GM12801 (cell line): ENCODE data around the gene PGM2.

Source experiments
- TF ChIP-seq, protein P1 (sequence below): IDR thresholded peaks from one replicate; pipeline ENCODE4 v1.5.1; 2011; ENCODE audit warnings: control low read depth; ENCODE audit not compliant: insufficient read length; ENCODE audit errors: extremely low read depth

The PGM2 gene

DNA sequence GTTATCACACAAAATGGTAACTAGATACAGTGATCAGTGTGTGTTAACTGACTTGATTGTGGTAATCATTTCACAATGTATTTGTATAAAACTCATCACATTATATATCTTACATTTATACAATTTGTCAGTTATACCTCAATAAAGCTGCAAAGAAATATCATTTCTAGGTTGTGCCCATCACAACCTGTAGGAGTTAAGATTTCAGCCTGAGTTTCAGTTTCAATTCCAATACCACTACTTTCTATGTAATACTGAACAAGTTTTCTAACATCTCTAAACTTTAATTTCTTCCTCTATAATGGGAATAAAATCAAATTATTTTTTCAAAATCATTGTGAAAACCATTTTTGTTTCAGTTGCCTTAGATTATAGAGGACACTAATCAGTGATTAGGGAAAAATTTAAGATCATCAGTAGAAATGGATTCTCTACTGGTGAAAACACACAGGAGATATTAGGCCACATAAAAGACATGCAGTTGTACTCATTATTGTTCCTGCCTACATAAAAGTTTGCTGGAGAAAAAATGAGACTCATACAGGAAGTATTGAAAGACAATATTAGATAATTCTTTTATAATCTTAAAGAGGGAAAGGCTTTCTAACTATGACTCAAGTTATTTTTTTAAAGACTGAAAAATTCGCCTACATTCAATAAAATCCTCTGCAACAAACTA, 46.0 kb downstream of the PGM2 start:
- TF ChIP-seq, protein P1, sequence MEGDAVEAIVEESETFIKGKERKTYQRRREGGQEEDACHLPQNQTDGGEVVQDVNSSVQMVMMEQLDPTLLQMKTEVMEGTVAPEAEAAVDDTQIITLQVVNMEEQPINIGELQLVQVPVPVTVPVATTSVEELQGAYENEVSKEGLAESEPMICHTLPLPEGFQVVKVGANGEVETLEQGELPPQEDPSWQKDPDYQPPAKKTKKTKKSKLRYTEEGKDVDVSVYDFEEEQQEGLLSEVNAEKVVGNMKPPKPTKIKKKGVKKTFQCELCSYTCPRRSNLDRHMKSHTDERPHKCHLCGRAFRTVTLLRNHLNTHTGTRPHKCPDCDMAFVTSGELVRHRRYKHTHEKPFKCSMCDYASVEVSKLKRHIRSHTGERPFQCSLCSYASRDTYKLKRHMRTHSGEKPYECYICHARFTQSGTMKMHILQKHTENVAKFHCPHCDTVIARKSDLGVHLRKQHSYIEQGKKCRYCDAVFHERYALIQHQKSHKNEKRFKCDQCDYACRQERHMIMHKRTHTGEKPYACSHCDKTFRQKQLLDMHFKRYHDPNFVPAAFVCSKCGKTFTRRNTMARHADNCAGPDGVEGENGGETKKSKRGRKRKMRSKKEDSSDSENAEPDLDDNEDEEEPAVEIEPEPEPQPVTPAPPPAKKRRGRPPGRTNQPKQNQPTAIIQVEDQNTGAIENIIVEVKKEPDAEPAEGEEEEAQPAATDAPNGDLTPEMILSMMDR, result no peak

DNA sequence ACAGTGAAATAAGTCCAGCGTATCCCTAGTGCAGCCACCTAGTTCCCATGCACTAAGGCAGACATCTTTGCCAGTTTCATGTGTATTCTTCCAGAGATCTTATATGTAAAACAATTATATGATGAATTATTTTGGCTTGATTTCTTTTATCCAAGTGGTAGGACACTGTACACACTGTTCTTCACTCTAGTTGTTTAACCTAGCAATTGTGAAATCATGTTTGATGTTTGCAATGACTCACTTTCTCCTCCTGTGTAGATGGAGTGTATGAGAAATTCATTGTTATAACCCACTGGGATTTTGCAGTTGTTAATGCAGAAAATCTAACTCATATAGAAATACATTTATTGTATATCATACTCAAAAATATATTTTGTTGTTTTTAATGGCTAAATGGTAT, 46.9 kb downstream of the PGM2 start:
- TF ChIP-seq, protein P1, result no peak

DNA sequence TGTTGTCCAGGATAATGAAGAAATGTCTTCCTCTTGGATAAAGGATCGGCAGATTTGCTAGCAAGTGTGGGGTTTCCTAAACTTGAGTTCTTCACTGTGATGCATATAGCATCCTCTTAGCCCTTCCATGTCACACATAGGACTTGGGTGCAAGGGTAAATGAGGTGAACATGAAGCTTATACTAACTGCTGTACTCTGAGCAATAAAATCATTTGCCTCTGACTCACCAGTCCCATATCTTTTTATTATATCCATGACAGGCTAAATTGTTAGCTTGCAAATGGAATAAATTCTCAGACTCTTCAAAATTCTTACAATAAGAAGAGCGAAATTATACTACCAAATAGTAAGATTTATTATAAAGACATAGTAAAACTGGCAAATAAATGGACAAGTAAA, 49.7 kb downstream of the PGM2 start:
- TF ChIP-seq, protein P1, result no peak

DNA sequence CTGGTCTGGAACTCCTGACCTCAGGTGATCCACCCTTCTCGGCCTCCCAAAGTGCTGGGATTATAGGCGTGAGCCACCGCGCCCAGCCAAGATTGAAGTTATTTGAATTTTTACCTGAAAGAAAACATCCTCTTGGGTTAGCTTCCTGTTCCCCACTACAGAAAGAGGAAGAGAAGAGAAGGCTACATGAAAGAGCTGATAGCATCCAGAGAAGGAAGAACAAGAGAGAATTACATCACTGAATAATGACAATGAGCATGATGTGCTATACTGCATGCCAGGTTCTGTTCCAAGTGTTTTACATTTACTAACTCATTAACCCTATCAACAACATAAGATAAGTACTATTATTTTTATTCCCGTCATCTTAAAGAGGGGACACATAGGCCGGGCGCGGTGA, 52.9 kb downstream of the PGM2 start:
- TF ChIP-seq, protein P1, result no peak

DNA sequence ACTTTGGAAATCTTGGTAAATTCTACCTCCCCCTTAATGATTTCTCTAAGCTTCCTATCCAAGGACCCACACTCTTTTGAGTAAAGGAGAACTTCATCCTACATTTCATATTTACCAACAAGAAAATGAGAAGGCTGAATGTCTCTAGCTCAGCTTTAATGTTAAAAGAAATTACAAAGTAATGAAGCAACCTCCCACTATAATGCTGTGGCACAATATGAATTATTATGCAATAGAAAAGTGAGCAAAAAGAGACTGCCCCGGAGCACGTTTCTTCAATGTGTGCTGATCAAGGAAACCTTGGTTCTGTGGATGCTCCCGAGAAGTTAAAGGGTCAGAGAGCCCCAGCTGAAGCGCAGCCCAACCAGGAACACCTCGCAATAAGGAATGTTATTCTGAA, 55.3 kb downstream of the PGM2 start:
- TF ChIP-seq, protein P1, result no peak

DNA sequence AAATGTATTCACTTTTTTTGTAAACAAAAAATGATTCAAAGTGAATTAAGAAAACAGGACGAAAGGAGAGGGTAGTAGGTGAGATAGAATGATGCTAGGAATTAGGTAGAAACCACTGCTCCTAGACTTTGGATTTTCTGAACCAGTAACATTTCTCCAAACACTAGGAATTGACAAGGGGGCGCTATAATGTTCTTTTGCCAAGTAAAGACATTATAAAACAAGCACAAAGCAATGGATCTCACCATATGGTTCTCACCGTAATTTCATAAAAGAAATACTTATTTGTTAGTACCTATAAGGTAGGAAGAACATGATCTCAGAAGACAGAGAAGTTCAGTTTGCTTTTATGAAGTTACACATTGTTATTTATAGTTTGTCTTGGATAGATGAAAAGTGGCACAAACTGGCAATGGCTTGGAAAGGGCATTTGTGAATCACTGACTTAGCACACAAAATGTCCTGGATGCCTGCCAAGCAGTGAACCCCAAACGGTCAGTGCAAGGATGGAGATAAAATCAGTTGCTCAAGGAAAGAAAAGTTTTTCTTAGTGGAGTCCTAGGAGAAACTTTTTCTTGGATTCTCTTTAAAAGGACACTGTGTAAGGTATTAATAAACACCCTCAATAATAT, 56.3 kb downstream of the PGM2 start:
- TF ChIP-seq, protein P1, result no peak

DNA sequence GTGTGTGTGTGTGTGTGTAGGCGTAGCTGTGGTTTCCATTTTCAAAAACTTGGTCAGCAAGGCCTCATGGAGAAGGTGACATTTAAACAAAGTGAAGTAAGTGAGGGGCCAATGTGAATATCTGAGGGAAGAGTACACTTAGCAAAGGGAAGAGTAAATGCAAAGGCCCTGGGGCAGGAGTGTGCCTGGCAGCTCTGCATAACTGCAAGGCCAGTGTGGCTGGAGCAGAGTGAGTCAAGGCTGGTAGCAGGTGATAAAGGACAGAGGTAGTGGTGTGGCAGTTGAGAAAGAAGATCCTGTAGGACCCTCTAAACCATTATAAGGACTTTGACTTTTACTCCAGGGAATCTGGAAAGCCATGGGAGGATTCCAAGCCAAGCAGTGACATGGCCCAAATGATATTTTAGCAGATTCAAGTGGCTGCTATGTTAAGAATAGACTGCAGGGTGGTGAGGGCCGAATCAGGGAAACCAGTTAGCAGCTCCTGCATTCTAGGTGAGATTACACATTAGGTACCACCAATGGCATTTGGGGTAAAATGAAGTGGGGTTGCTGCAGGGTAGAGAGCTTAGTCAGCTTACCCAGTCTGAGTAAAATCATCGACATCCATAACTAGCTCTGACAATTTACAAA, 58.5 kb downstream of the PGM2 start:
- TF ChIP-seq, protein P1, result no peak
